Type B pancreatic cell (in vitro differentiated cells): Measurements from ENCODE around the gene SLC18A2. TPM values are rescaled to one million over a fixed set of nuclear protein-coding genes. Genes with fewer than 3 reads are reported as not detected.
"Not testable (repeated sequence)": the region's sequence is repeated elsewhere in the genome, so short reads cannot be mapped to it uniquely, and the experiment has no call there.

Experiments used
- DNase-seq: peaks from one replicate; pipeline ENCODE4 v3.0.0; 2021; ENCODE audit warnings: mixed read lengths; ENCODE audit not compliant: unreplicated experiment; ENCODE audit errors: extremely low spot score
- H3K27ac Mint-ChIP-seq: 2 replicates; pipeline ENCODE4 v1.8.0; 2021; ENCODE audit warnings: mild to moderate bottlenecking, mixed read lengths
- H3K27me3 Mint-ChIP-seq: 2 replicates; pipeline ENCODE4 v1.8.0; 2021; ENCODE audit warnings: mixed read lengths
- H3K36me3 Mint-ChIP-seq: 2 replicates; pipeline ENCODE4 v1.8.0; 2021; ENCODE audit warnings: mixed read lengths
- H3K4me1 Mint-ChIP-seq: one replicate; pipeline ENCODE4 v1.8.0; 2021; ENCODE audit warnings: mixed read lengths; ENCODE audit not compliant: unreplicated experiment
- H3K4me3 Mint-ChIP-seq: 2 replicates; pipeline ENCODE4 v1.8.0; 2021; ENCODE audit warnings: mild to moderate bottlenecking, mixed read lengths
- H3K9me3 Mint-ChIP-seq: 2 replicates; pipeline ENCODE4 v1.8.0; 2021; ENCODE audit warnings: mixed read lengths
- CTCF ChIP-seq: fragments of 200-600 bp; sonication (generic); conservative IDR thresholded peaks from 2 replicates; pipeline ENCODE4 v1.5.0; 2021; ENCODE audit warnings: antibody characterized with exemption, mild to moderate bottlenecking
- total RNA-seq: library from RNA; stranded (reverse); gene quantifications from 2 replicates; pipeline ENCODE4 v1.2.1, GENCODE V29; 2021; ENCODE audit warnings: low replicate concordance

The SLC18A2 gene
- total RNA-seq, 1 donor from 2014 or later: 1.8 TPM

DNA sequence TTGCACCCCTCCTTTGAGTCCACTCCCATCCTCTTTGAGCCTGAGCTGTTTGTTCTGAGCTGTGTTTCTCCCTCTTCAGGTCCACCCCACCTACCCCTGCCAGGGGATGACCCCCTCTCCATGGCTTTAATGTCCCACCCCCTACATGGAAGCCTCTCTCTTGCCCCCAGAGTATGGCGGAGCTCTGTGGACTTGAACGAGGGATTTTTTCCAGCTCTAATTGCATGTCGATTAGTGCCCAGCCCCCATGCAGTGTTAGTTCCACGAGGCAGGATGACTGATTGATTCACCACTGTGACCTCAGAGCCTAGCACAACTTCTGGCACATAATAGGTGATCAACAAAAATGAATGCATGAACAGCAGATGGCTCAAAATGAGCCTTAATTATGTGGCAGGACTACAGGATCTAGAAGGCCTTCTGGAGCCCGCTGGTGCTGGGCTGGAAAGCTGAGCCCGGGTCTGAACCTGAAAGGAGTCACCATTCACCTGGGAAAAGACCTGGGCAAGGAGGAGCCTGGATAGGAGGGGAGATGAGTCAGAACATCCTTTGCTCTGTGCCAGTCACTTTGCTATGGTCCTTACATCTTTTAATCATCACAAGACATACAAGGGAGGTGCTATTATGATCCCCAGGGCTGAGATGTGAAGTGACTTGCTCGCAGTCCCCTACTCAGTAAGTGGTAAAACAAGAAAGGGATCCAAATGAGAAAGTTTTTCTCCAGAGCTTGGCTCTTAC lies 17.1 kb upstream of the SLC18A2 start:
- Mint-ChIP-seq H3K9me3 (no peaks in the 10 kb centered on the region), H3K36me3 (no peaks in the 10 kb centered on the region), H3K27me3 (peaks cover 27% of the 10 kb centered on the region), H3K4me1 (no peaks in the 10 kb centered on the region), H3K27ac (no peak overlapping the region), H3K4me3 (no peak overlapping the region)
- DNase-seq: no peak
- TF ChIP-seq CTCF: no peak

- Mint-ChIP-seq H3K4me3 (no peak overlapping the region), H3K27ac (no peak overlapping the region), H3K9me3 (no peaks in the 10 kb centered on the region), H3K4me1 (no peaks in the 10 kb centered on the region), H3K27me3 (peaks cover 34% of the 10 kb centered on the region), H3K36me3 (no peaks in the 10 kb centered on the region)
- no peak for TF ChIP-seq CTCF
- DNase-seq: no peak
Measured at GRCh38 chr10:117224881-117225280, 16.0 kb upstream of the SLC18A2 start.

DNA sequence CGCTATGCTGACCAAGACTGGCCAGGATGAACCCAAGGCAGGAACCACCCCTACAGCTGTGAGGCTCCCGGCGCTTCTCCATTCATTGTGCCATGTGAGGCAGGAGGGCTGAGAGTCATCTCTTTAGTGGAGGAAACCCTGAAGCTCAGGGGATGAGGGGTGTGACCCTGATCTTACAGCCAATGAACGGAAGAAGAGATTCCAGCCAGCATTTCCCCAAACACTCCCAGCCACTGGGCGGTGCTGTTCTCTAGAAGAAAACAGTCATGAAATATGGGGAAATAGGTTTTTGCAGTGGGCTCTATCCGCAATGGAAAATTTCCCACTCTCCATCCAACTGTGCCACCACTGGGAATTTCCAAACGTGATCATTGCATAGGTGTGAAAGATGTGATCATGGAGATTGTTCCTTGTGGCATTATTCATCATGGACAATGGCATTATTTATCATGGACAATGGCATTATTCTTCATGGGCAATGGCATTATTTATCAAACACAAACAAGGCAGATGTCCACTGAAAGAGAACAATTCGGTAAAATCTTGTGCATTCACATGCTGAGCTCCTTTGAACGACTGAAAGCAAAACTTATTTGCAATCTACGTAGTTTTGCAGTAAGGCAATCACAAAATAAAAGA lies 14.0 kb upstream of the SLC18A2 start:
- Mint-ChIP-seq H3K27ac (no peak overlapping the region), H3K4me1 (no peaks in the 10 kb centered on the region), H3K27me3 (peaks cover 45% of the 10 kb centered on the region), H3K36me3 (peaks cover 6% of the 10 kb centered on the region), H3K4me3 (no peak overlapping the region), H3K9me3 (no peaks in the 10 kb centered on the region)
- no peak for DNase-seq
- peak; percentile 56 for TF ChIP-seq CTCF

DNA sequence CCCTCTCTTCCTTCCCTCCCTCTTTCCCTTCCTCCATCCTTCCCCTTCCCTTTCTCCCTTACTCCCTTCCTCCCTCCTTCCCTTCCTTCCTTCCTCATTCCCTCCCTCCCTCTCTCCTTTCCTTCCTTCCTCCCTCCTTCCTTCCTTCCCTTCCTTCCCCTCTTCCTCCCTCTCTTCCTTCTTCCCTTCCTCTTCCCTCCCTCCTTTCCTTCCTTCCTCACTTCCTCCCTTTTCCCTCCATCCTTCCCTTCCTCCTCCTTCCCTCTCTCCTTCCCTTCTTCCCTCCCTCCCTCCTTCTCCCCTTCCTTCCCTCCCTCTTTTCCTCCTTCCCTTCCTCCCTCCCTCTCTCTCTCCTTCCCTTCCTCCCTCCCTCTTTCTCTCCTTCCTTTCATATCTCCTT lies 12.7 kb upstream of the SLC18A2 start:
- TF ChIP-seq CTCF: no peak
- Mint-ChIP-seq H3K27me3 (peaks cover 56% of the 10 kb centered on the region), H3K9me3 (no peaks in the 10 kb centered on the region), H3K4me1 (no peaks in the 10 kb centered on the region), H3K36me3 (peaks cover 6% of the 10 kb centered on the region), H3K4me3 (no peak overlapping the region), H3K27ac (no peak overlapping the region)
- no peak for DNase-seq

DNA sequence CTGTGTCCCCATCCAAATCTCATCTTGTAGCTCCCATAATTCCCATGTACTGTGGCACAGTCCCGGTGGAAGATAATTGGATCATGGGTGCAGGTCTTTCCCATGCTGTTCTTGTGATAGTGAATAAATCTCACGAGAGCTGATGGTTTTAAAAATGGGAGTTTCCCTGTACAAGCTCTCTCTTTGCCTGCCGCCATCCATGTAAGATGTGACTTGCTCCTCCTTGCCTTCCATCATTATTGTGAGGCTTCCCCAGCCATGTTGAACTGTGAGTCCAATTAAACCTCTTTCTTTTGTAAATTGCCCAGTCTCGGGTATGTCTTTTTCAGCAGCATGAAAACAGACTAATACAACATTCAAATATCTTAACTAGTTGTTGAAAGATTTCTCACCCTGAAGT lies 10.8 kb upstream of the SLC18A2 start:
- DNase-seq, H3K36me3 Mint-ChIP-seq, H3K4me1 Mint-ChIP-seq, H3K27ac Mint-ChIP-seq, H3K9me3 Mint-ChIP-seq, H3K4me3 Mint-ChIP-seq: not testable (repeated sequence)
- peaks cover 74% of the 10 kb centered on the region for H3K27me3 Mint-ChIP-seq

DNA sequence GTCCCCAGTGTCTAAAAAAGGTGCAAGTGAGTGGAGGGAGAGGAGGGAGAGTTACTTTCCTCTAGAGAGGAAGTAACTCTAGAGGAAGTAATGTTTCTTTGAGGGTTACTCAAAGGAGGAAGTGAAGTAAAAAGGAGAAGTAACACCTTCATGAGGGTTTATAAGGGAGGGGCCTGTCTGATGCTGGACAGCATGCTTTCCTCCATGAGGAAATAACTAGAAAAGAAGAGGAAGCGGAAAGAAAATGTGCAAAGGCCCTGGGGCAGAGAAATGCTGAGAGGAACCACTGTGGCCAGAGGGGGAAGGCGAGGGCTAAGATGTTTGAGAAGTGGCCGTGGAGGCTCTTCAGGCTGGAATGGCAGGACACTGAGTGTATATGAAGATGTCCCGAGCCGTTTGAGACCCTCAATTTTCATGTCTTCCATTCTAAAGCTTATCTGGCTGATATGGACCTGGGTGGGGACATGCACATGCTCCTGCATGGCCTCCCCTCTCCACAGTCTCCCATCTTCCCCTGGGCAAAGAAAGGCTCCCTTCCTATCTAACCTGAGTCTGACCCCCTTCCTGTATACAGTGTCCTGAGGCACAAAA lies 3.4 kb upstream of the SLC18A2 start:
- Mint-ChIP-seq H3K36me3 (no peaks in the 10 kb centered on the region), H3K9me3 (no peaks in the 10 kb centered on the region), H3K4me3 (no peak overlapping the region), H3K4me1 (peaks cover 4% of the 10 kb centered on the region), H3K27me3 (peaks cover 82% of the 10 kb centered on the region), H3K27ac (no peak overlapping the region)
- TF ChIP-seq CTCF: no peak
- no peak for DNase-seq
